HUES6 (cell line): Measurements from ENCODE around the gene TCN1.
"Not testable (repeated sequence)": the region's sequence is repeated elsewhere in the genome, so short reads cannot be mapped to it uniquely, and the experiment has no call there.

ENCODE experiments used
- H3K27ac ChIP-seq: 2 replicates; pipeline ENCODE4 v1.7.0; 2013; ENCODE audit warnings: low read depth, mild to moderate bottlenecking, low read length, inconsistent platforms
- H3K27me3 ChIP-seq: 2 replicates; pipeline ENCODE4 v1.6.1; 2013; ENCODE audit warnings: low read length; ENCODE audit not compliant: control insufficient read depth, insufficient read depth
- H3K36me3 ChIP-seq: 2 replicates; pipeline ENCODE4 v1.6.1; 2013; ENCODE audit warnings: low read length; ENCODE audit not compliant: control insufficient read depth, insufficient read depth
- H3K4me1 ChIP-seq: 2 replicates; pipeline ENCODE4 v1.6.1; 2013; ENCODE audit warnings: low read length; ENCODE audit not compliant: control insufficient read depth, insufficient read depth
- H3K4me3 ChIP-seq: 2 replicates; pipeline ENCODE4 v1.5.1; 2013; ENCODE audit warnings: low read depth, low read length
- H3K9ac ChIP-seq: one replicate; pipeline ENCODE4 v1.6.1; 2013; ENCODE audit warnings: mild to moderate bottlenecking, low read length
- H3K9me3 ChIP-seq: 2 replicates; pipeline ENCODE4 v1.6.1; 2013; ENCODE audit warnings: low read depth, low read length; ENCODE audit not compliant: control insufficient read depth, insufficient read depth

TCN1 gene

GRCh38 chr11:59839615-59840014, 26.7 kb downstream of the TCN1 start:
- H3K4me3 ChIP-seq: no peak overlapping the region
- no peaks in the 10 kb centered on the region for H3K36me3 ChIP-seq
- H3K27me3 ChIP-seq: no peaks in the 10 kb centered on the region
- no peaks in the 10 kb centered on the region for H3K4me1 ChIP-seq
- no peaks in the 10 kb centered on the region for H3K9me3 ChIP-seq
- H3K27ac ChIP-seq: no peak overlapping the region
- H3K9ac ChIP-seq: no peak overlapping the region

- Histone ChIP-seq H3K4me3 (no peak overlapping the region), H3K27ac (no peak overlapping the region), H3K9me3 (no peaks in the 10 kb centered on the region), H3K9ac (no peak overlapping the region), H3K36me3 (no peaks in the 10 kb centered on the region), H3K4me1 (no peaks in the 10 kb centered on the region), H3K27me3 (no peaks in the 10 kb centered on the region)
Observed at GRCh38 chr11:59833602-59834001, 32.7 kb downstream of the TCN1 start.

GRCh38 chr11:59829358-59829757, 36.9 kb downstream of the TCN1 start:
- H3K27ac ChIP-seq: no peak overlapping the region
- H3K4me3 ChIP-seq: no peak overlapping the region
- H3K9ac ChIP-seq: no peak overlapping the region
- H3K27me3 ChIP-seq: no peaks in the 10 kb centered on the region
- H3K4me1 ChIP-seq: no peaks in the 10 kb centered on the region
- no peaks in the 10 kb centered on the region for H3K36me3 ChIP-seq
- H3K9me3 ChIP-seq: no peaks in the 10 kb centered on the region

GRCh38 chr11:59822989-59823566, 43.2 kb downstream of the TCN1 start:
- no peak overlapping the region for H3K27ac ChIP-seq
- H3K36me3 ChIP-seq: no peaks in the 10 kb centered on the region
- H3K27me3 ChIP-seq: no peaks in the 10 kb centered on the region
- 0 out of 2 replicates have a peak, but pooled peaks cover 3% of the 10 kb centered on the region for H3K4me1 ChIP-seq
- no peak overlapping the region for H3K9ac ChIP-seq
- no peak overlapping the region for H3K4me3 ChIP-seq
- H3K9me3 ChIP-seq: no peaks in the 10 kb centered on the region

DNA sequence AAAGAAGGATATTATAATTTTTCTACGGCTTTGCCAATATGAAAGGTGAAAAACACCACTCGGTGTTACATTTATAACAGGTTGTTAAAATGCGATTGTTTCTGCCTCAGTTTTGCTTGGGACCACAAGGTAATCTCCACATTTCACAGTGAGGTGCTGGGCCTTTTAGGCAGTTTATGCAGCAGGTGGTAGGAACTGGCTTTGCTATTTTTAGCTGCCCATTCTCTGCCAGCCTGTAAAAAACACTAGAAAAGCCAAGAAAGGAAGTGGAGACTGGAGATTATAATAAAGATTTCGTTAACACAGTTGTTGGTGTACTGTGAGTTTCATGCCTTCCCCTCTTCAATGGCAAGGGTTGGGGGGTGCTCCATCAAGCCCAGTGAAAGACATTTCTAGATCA, 47.7 kb downstream of the TCN1 start:
- H3K27me3 ChIP-seq: no peaks in the 10 kb centered on the region
- H3K4me1 ChIP-seq: peaks cover 34% of the 10 kb centered on the region
- no peaks in the 10 kb centered on the region for H3K36me3 ChIP-seq
- no peak overlapping the region for H3K4me3 ChIP-seq
- no peak overlapping the region for H3K9ac ChIP-seq
- no peak overlapping the region for H3K27ac ChIP-seq
- no peaks in the 10 kb centered on the region for H3K9me3 ChIP-seq

DNA sequence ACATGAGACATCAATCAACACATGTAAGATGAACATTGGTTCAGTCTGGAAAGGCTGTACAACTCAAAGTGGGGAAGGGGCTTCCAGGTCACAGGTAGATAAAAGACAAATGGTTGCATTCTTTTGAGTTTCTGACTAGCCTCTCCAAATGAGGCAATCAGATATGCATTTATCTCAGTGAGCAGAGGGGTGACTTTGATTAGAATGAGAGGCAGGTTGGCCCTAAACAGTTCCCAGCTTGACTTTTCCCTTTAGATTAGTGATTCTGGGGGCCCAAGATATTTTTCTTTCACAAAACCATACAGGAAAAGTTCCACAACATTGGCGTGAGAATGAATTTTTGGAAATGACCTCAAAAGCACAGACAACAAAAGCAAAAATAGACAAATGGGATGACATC, 49.9 kb downstream of the TCN1 start:
- peaks cover 34% of the 10 kb centered on the region for H3K4me1 ChIP-seq
- H3K4me3 ChIP-seq, H3K9ac ChIP-seq: not testable (repeated sequence)

GRCh38 chr11:59815754-59816153, 50.5 kb downstream of the TCN1 start:
- no peaks in the 10 kb centered on the region for H3K36me3 ChIP-seq
- no peak overlapping the region for H3K9ac ChIP-seq
- peaks cover 39% of the 10 kb centered on the region for H3K4me1 ChIP-seq
- H3K4me3 ChIP-seq: peak overlapping the region; percentile 29; the same call in 1 of the 2 replicates
- no peaks in the 10 kb centered on the region for H3K27me3 ChIP-seq
- H3K9me3 ChIP-seq: no peaks in the 10 kb centered on the region
- peak overlapping the region; percentile 70 for H3K27ac ChIP-seq

More for the DNA sequence above, 49.9 kb downstream of the TCN1 start:
- H3K27me3 ChIP-seq, H3K9me3 ChIP-seq, H3K36me3 ChIP-seq: not testable (repeated sequence)
- H3K27ac ChIP-seq: peak overlapping the region; percentile 70; the same call in 1 of the 2 replicates

GRCh38 chr11:59814021-59814420, 52.3 kb downstream of the TCN1 start:
- H3K9ac ChIP-seq: no peak overlapping the region
- H3K36me3 ChIP-seq: peaks cover 1% of the 10 kb centered on the region; the same call in 1 of the 2 replicates
- peaks cover 36% of the 10 kb centered on the region for H3K4me1 ChIP-seq
- H3K27ac ChIP-seq: peak overlapping the region; percentile 70; the same call in 1 of the 2 replicates
- H3K4me3 ChIP-seq: no peak overlapping the region
- H3K27me3 ChIP-seq: no peaks in the 10 kb centered on the region
- H3K9me3 ChIP-seq: no peaks in the 10 kb centered on the region

DNA sequence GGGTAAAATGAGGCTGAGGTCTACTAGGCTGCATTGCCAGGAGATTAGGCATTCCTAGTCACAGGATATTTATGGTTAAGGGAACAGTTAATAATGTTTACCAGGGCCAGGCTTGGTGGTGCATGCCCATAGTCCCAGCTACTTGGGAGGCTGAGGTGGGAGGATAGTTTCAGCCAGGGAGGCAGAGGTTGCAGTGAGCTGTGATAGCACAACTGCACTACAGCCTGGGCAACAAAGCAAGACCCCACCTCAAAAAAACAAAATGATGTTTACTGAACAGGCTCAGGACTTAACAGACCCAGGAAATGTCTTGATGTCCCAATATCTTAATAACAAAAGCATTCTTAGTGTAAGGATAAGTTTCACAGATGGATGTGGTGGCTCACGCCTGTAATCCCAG, 52.9 kb downstream of the TCN1 start:
- peaks cover 36% of the 10 kb centered on the region for H3K4me1 ChIP-seq
- no peak overlapping the region for H3K27ac ChIP-seq
- H3K36me3 ChIP-seq: peaks cover 8% of the 10 kb centered on the region
- no peak overlapping the region for H3K9ac ChIP-seq
- no peak overlapping the region for H3K4me3 ChIP-seq
- H3K27me3 ChIP-seq: no peaks in the 10 kb centered on the region
- H3K9me3 ChIP-seq: no peaks in the 10 kb centered on the region

GRCh38 chr11:59812220-59812619, 54.1 kb downstream of the TCN1 start:
- Histone ChIP-seq H3K9ac (no peak overlapping the region), H3K27me3 (no peaks in the 10 kb centered on the region), H3K4me3 (no peak overlapping the region), H3K36me3 (peaks cover 19% of the 10 kb centered on the region), H3K9me3 (no peaks in the 10 kb centered on the region), H3K4me1 (peaks cover 34% of the 10 kb centered on the region), H3K27ac (no peak overlapping the region)

- peaks cover 21% of the 10 kb centered on the region for H3K4me1 ChIP-seq
- H3K27me3 ChIP-seq: no peaks in the 10 kb centered on the region
- peaks cover 33% of the 10 kb centered on the region for H3K36me3 ChIP-seq
- H3K9ac ChIP-seq: peak overlapping the region; percentile 51
- H3K27ac ChIP-seq: peak overlapping the region; percentile 49
- H3K4me3 ChIP-seq: peak overlapping the region; percentile 99
- H3K9me3 ChIP-seq: no peaks in the 10 kb centered on the region
Observed at GRCh38 chr11:59810911-59811259, 55.4 kb downstream of the TCN1 start.
